HL-60 (cell line): ENCODE data around the gene EMID1.

ENCODE experiments used
- DNase-seq, 2 experiments: peaks; one replicate each; pipeline ENCODE4 v3.0.0-alpha.2; 2010 to 2020; ENCODE audit warnings: low read depth in 1 of 2, low spot score in 1 of 2
- H3K27ac ChIP-seq: fragments of 250-450 bp; sonication (Bioruptor Pico); replicated peaks from 2 replicates; pipeline ENCODE4 v1.5.1; 2020; ENCODE audit warnings: mild to moderate bottlenecking, moderate library complexity
- H3K27me3 ChIP-seq: fragments of 250-450 bp; sonication (Bioruptor Pico); 2 replicates; pipeline ENCODE4 v1.5.1; 2021; ENCODE audit warnings: mild to moderate bottlenecking, moderate library complexity; ENCODE audit not compliant: insufficient read depth, poor library complexity, severe bottlenecking
- H3K4me3 ChIP-seq: replicated peaks from 2 replicates; pipeline ENCODE4 v1.5.1; 2011; ENCODE audit warnings: mild to moderate bottlenecking, control low read depth, low read length; ENCODE audit not compliant: insufficient read depth
- CTCF ChIP-seq: IDR thresholded peaks from one replicate; pipeline ENCODE4 v1.5.1; 2011; ENCODE audit warnings: low read length, control low read depth, inconsistent platforms; ENCODE audit not compliant: insufficient read depth
- GABPA ChIP-seq: IDR thresholded peaks from 2 replicates; pipeline ENCODE4 v1.6.1; 2012; ENCODE audit warnings: low read depth
- POLR2AphosphoS5 ChIP-seq: IDR thresholded peaks from 2 replicates; pipeline ENCODE4 v1.6.1; 2012; ENCODE audit warnings: low read depth
- REST ChIP-seq: IDR thresholded peaks from 2 replicates; pipeline ENCODE4 v1.6.1; 2012; ENCODE audit warnings: low read depth; ENCODE audit not compliant: insufficient replicate concordance
- SPI1 ChIP-seq: IDR thresholded peaks from 2 replicates; pipeline ENCODE4 v1.6.1; 2012; ENCODE audit warnings: low read depth, mild to moderate bottlenecking, borderline replicate concordance

The EMID1 gene

GRCh38 chr22:29207562-29208501 lies 2.1 kb downstream of the EMID1 start:
- DNase-seq = no peak
- Histone ChIP-seq H3K4me3 (no peak overlapping the region), H3K27ac (no peak overlapping the region), H3K27me3 (no peaks in the 10 kb centered on the region)
- TF ChIP-seq POLR2AphosphoS5 (no peak), GABPA (no peak), REST (no peak), SPI1 (no peak), CTCF (no peak)

- no peaks in the 10 kb centered on the region for H3K27me3 ChIP-seq
- TF ChIP-seq POLR2AphosphoS5 = no peak
- TF ChIP-seq SPI1 = no peak
- no peak for TF ChIP-seq REST
- TF ChIP-seq GABPA = no peak
- TF ChIP-seq CTCF = no peak
- no peak for DNase-seq
- no peak overlapping the region for H3K4me3 ChIP-seq
- H3K27ac ChIP-seq = no peak overlapping the region
These were observed 2.8 kb downstream of the EMID1 start for GRCh38 chr22:29208502-29208862.

- no peak for DNase-seq
- H3K4me3 ChIP-seq = no peak overlapping the region
- no peak for TF ChIP-seq REST
- no peak for TF ChIP-seq GABPA
- TF ChIP-seq CTCF = no peak
- no peak for TF ChIP-seq SPI1
- TF ChIP-seq POLR2AphosphoS5 = no peak
- no peak overlapping the region for H3K27ac ChIP-seq
- H3K27me3 ChIP-seq = no peaks in the 10 kb centered on the region
These were observed 3.4 kb downstream of the EMID1 start for GRCh38 chr22:29208879-29209623.
